A673 (cell line): Measurements from ENCODE around the gene LSM4.

Experiments used
- EZH2 ChIP-seq: fragments of 200-600 bp; sonication (generic); IDR thresholded peaks from 2 replicates; pipeline ENCODE4 v1.6.1; 2017; ENCODE audit warnings: borderline replicate concordance, low read depth, mild to moderate bottlenecking, mixed read lengths, antibody characterized with exemption, low read length; ENCODE audit not compliant: poor library complexity, severe bottlenecking
- TF ChIP-seq, protein P1 (sequence below): fragments of 300-800, 200-600 bp; sonication (generic); conservative IDR thresholded peaks from 2 replicates; pipeline ENCODE4 v1.5.1; 2017; ENCODE audit warnings: low read depth, mild to moderate bottlenecking, antibody characterized with exemption, low read length, moderate library complexity, mixed read lengths

DNA sequence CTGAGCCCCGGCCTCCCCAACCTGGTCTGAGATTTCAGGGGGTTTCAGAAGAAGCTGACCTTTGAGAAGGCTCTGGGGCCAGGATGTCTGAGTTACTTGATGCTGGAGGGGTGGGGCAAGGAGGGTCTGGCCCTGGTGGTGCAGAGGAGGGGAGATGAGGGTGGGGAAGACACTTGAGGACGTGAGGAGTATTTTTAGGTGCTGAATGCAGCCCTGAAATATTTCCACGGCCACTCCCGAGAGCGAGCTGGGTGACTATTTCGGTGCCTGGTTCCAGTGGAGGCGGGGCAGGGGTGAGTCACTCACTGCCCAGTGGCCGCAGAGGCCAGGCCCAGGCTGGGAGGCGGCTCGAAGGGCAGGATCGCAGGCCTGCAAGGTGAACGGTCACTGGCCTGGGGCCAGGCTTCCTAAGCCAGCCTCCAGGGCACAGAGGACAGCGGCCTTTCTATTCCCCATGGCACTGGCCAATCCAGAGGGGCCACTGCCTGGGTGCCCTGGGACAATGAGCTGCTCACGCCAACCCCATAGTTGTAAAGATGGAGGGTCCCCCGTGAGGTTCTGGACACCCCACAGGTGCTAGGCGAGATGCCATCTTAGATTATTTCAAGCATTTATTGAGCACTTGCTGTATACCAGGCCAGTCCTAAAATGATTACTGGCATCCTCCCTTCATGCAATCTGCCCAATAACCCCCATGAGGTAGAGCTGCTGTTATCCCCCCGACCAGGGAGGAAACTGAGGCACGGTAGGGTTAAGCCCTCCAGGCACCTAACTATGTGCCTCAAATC lies 21.8 kb downstream of the LSM4 start:
- TF ChIP-seq, protein P1, sequence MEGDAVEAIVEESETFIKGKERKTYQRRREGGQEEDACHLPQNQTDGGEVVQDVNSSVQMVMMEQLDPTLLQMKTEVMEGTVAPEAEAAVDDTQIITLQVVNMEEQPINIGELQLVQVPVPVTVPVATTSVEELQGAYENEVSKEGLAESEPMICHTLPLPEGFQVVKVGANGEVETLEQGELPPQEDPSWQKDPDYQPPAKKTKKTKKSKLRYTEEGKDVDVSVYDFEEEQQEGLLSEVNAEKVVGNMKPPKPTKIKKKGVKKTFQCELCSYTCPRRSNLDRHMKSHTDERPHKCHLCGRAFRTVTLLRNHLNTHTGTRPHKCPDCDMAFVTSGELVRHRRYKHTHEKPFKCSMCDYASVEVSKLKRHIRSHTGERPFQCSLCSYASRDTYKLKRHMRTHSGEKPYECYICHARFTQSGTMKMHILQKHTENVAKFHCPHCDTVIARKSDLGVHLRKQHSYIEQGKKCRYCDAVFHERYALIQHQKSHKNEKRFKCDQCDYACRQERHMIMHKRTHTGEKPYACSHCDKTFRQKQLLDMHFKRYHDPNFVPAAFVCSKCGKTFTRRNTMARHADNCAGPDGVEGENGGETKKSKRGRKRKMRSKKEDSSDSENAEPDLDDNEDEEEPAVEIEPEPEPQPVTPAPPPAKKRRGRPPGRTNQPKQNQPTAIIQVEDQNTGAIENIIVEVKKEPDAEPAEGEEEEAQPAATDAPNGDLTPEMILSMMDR = no peak
- no peak for TF ChIP-seq EZH2
